Endometrial microvascular endothelial cells (primary cell): ENCODE results near the gene LPAR1. TPM values are rescaled to one million over a fixed set of nuclear protein-coding genes. Genes with fewer than 3 reads are reported as not detected.
"Not testable (repeated sequence)": the region's sequence is repeated elsewhere in the genome, so short reads cannot be mapped to it uniquely, and the experiment has no call there.

Experiments
- in situ Hi-C: cut with HindIII; loops from 2 replicates; pipeline ENCODE4 v1.10.0; 2017; ENCODE audit warnings: low sequenced_read_pairs, low pct_unique_long_range_greater_than_20kb; ENCODE audit errors: inconsistent ontology term
- total RNA-seq: library from RNA; depleted of rRNA; stranded (reverse); fragments of >200 nt; gene quantifications from one replicate; pipeline ENCODE4 v1.2.3, GENCODE V29; 2015; ENCODE audit errors: inconsistent ontology term

The LPAR1 gene
- total RNA-seq, 1 donor from 2014 or later = 0.09 TPM

- in situ Hi-C loops = no loop called here
Observed at GRCh38 chr9:110900456-110900855, 137.8 kb downstream of the LPAR1 start.

GRCh38 chr9:110898866-110899265 lies 139.4 kb downstream of the LPAR1 start:
- in situ Hi-C loops = no loop called here

- in situ Hi-C loops = no loop called here
Observed at GRCh38 chr9:110898358-110898757, 139.9 kb downstream of the LPAR1 start.

GRCh38 chr9:110897943-110898342 lies 140.3 kb downstream of the LPAR1 start:
- in situ Hi-C loops = no loop called here

GRCh38 chr9:110895147-110895905 lies 142.9 kb downstream of the LPAR1 start:
- in situ Hi-C loops = no loop called here

- in situ Hi-C loops = no loop called here
Observed at GRCh38 chr9:110894731-110895130, 143.5 kb downstream of the LPAR1 start.

GRCh38 chr9:110892689-110893088 lies 145.6 kb downstream of the LPAR1 start:
- in situ Hi-C loops = no loop called here

- in situ Hi-C loops = no loop called here
Observed at GRCh38 chr9:110891760-110892159, 146.5 kb downstream of the LPAR1 start.

- in situ Hi-C loops = no loop called here
Observed at GRCh38 chr9:110890416-110890815, 147.9 kb downstream of the LPAR1 start.

GRCh38 chr9:110887276-110887675 lies 151.0 kb downstream of the LPAR1 start:
- in situ Hi-C loops = no loop called here

- in situ Hi-C loops = no loop called here
Observed at GRCh38 chr9:110886832-110887231, 151.4 kb downstream of the LPAR1 start.

- in situ Hi-C loops = no loop called here
Observed at GRCh38 chr9:110880189-110880588, 158.1 kb downstream of the LPAR1 start.

GRCh38 chr9:110877374-110877773 lies 160.9 kb downstream of the LPAR1 start:
- in situ Hi-C loops = no loop called here

- in situ Hi-C loops = no loop called here
Observed at GRCh38 chr9:110876929-110877328, 161.3 kb downstream of the LPAR1 start.

- in situ Hi-C loops = no loop called here
Observed at GRCh38 chr9:110874963-110875674, 163.2 kb downstream of the LPAR1 start.

- in situ Hi-C loops = no loop called here
Observed at GRCh38 chr9:110872920-110873319, 165.3 kb downstream of the LPAR1 start.

GRCh38 chr9:110871736-110872135 lies 166.5 kb downstream of the LPAR1 start:
- in situ Hi-C loops = no loop called here

- in situ Hi-C loops = no loop called here
Observed at GRCh38 chr9:110869931-110870330, 168.3 kb downstream of the LPAR1 start.

GRCh38 chr9:110864011-110864410 lies 174.3 kb downstream of the LPAR1 start:
- in situ Hi-C loops = no loop called here

- in situ Hi-C loops = not testable (repeated sequence)
Observed at GRCh38 chr9:110861370-110862110, 176.7 kb downstream of the LPAR1 start.
